Tibial nerve (tissue), 3 donors: Measurements from ENCODE around the gene DPP4.

Experiments
- POLR2A ChIP-seq, 2 donors: fragments of 450-650 bp; IDR thresholded peaks; one replicate each; pipeline ENCODE4 v1.6.1; 2017; ENCODE audit warnings: antibody characterized with exemption in 2 of 2, mild to moderate bottlenecking in 2 of 2, moderate library complexity in 2 of 2
- TF ChIP-seq, protein P1 (sequence below), 5 experiments: fragments of 200-600 bp in 3 of 5; fragments of 450-650 bp in 2 of 5; sonication (generic) in 3 of 5; IDR thresholded peaks; one replicate each; pipeline ENCODE4 v1.5.1; 2016 to 2019; ENCODE audit warnings: antibody characterized with exemption in 5 of 5, mild to moderate bottlenecking in 3 of 5, moderate library complexity in 2 of 5

GRCh38 chr2:162022290-162022945, 51.6 kb downstream of the DPP4 start:
- no peak for TF ChIP-seq POLR2A (IDR thresholded peaks at IDR 0.05)
- TF ChIP-seq, protein P1, sequence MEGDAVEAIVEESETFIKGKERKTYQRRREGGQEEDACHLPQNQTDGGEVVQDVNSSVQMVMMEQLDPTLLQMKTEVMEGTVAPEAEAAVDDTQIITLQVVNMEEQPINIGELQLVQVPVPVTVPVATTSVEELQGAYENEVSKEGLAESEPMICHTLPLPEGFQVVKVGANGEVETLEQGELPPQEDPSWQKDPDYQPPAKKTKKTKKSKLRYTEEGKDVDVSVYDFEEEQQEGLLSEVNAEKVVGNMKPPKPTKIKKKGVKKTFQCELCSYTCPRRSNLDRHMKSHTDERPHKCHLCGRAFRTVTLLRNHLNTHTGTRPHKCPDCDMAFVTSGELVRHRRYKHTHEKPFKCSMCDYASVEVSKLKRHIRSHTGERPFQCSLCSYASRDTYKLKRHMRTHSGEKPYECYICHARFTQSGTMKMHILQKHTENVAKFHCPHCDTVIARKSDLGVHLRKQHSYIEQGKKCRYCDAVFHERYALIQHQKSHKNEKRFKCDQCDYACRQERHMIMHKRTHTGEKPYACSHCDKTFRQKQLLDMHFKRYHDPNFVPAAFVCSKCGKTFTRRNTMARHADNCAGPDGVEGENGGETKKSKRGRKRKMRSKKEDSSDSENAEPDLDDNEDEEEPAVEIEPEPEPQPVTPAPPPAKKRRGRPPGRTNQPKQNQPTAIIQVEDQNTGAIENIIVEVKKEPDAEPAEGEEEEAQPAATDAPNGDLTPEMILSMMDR (IDR thresholded peaks at IDR 0.05): no peak
